Effector CD8-positive, alpha-beta T cell (primary cell): ENCODE results near the gene PROCA1.
"Not testable (repeated sequence)": the region's sequence is repeated elsewhere in the genome, so short reads cannot be mapped to it uniquely, and the experiment has no call there.

Experiments used
- DNase-seq: peaks from one replicate; lab custom pipeline; 2025; lab: John Stamatoyannopoulos, UW

Gene PROCA1

DNA sequence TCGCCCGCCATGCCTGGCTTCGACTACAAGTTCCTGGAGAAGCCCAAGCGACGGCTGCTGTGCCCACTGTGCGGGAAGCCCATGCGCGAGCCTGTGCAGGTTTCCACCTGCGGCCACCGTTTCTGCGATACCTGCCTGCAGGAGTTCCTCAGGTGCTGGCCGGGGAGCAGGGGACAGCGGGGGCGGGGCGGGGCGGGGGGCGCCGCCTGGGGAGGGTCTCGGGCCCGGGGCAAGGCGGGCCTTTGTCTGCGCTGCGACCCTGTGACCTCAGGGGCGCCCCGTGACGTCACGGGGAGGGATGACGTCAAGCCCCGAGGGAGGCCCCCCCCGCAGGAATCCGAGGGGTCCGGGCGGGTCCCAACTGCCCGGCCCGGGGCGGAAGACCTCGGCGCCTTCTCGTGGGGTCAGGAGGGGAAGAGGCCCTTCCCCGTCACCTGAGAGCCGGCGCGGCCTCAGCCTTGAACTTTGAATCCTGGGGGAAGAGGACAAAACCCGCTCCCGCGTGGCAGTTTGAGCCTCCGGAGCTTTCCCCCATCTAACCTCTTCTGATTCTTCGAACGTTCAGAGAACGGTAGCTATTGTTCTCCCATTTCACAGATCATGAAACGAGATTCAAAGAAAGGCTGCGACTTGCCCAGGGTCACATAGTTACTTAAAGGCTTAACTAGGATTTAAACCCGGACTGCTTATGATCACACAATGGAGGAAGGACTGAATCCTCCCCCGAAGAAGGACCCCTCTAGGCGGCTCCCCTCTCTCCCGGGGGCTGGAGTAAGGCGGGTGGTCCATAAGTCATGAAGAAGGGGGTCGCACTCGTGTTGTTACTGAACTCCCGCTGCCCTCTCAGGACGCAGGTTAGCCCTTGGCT lies 32.6 kb upstream of the PROCA1 start:
- DNase-seq = peak; percentile 57

GRCh38 chr17:28743243-28744103 lies 31.8 kb upstream of the PROCA1 start, which contains the start of gene TRAF4:
TSS of gene TRAF4 (plus strand) at chr17:28744011. CDS start at chr17:28744113, 102 bp downstream.
- peak; percentile 55 for DNase-seq

DNA sequence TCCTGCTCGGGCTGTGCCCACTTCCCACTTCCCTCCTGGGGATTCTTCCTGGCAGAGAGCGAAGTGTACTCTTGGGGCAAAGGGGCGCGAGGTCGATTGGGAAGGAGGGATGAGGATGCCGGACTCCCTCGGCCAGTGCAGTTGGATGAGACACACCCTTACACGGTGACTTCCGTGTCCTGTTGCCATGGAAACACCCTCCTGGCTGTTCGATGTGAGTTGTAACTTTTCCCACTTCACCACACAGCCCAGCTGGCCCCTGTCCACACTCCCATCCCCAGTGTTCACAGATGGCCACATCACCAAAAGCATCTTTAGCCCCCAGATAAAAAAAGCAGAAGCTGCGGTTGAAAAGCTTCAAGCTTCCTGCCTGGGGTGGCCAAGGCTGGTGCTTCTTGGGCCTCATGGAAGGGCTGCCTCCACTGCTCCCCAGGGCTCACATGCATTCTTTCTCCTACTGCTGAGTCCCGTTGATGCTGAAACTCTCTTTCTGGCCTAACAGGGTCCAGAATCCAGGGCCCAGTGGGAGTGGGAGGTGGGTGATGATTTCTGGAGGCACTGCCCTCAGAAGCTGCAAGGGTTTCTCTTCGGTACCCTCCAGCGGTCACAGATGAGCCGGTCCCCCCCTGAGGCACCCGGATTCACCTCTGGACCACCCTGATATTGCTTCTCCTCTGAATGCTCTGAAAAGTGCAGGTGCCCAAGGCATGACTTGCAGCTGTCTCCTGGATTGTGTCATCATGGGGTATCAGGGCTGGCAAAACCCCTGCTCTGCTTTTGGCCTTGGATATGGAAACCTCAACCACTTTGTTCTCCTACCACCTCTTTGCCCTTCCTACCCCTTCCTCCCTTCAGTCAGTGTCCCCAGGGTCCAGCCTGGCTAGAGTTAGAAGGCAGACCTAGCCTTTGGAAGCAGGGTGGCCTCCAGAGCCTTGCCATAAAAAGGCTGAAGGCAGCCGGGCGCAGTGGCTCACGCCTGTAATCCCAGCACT lies 30.0 kb upstream of the PROCA1 start:
- DNase-seq = no peak

DNA sequence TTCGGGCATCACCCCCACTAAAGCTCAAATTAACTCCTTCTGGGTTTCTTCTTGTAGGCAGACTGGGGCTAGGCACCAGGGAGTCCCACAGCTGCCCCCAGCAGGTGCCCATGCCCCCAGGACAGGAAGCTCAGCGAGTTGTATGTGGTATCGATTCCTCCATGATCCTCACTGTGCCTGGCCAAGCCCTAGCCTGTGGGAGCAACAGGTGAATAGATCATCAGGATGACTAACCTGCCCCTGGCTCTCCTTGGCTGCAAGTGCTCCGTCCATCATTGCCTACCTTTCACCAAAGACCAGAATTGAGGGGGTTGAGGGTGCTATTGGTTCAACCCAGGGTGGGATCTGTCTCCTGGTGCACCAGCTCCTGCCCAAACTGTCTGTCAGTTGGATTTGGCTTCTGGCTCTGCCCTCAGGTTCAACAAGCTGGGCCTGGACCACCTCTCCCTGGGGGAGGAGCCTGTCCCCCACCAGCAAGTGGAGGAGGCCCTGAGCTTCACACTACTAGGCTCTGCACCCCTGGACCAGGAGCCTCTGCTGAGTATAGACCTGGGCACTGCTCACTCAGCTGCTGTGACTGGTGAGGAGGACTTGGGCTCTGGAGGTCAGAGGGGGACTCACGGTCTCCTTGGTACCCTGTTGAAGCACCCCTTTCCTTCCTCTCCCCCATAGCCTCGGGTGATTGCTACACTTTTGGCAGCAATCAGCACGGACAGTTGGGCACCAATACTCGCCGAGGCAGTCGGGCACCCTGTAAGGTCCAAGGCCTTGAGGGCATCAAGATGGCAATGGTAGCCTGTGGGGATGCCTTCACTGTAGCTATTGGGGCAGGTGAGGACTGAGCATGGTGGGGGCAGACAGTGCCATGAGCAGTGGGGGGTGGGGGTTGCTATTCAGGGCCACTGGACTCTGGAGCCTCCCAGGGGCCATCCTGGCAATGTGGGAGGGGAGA lies 29.0 kb upstream of the PROCA1 start:
- DNase-seq = no peak

DNA sequence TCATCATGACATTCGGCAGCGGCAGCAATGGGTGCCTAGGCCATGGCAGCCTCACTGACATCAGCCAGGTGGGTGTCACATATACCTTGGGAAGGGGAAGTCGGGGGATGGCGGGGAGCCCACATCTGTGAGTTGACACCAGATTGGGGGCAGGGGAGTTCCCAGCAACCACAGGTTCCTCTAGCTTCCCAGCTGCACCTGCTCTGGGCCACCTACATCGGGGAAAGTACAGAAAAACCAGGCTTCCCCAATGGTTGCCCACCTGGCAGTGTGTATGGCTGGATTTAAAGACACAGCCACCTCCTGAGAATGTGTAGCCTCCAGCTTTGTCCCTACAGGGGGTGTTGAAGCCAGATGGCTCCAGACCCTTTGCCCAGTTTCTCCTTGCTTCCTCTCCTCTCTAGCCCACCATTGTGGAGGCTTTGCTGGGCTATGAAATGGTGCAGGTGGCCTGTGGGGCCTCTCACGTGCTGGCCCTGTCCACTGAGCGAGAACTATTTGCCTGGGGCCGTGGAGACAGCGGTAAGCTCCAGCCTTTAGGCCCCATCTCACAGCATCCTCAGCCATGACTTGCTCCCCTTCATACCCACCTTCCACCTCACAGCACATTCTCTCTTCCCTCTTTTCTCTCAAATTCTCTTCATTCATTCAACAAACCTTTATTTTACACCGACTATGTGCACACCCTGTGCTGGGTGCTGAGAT lies 27.1 kb upstream of the PROCA1 start:
- DNase-seq = peak; percentile 46

DNA sequence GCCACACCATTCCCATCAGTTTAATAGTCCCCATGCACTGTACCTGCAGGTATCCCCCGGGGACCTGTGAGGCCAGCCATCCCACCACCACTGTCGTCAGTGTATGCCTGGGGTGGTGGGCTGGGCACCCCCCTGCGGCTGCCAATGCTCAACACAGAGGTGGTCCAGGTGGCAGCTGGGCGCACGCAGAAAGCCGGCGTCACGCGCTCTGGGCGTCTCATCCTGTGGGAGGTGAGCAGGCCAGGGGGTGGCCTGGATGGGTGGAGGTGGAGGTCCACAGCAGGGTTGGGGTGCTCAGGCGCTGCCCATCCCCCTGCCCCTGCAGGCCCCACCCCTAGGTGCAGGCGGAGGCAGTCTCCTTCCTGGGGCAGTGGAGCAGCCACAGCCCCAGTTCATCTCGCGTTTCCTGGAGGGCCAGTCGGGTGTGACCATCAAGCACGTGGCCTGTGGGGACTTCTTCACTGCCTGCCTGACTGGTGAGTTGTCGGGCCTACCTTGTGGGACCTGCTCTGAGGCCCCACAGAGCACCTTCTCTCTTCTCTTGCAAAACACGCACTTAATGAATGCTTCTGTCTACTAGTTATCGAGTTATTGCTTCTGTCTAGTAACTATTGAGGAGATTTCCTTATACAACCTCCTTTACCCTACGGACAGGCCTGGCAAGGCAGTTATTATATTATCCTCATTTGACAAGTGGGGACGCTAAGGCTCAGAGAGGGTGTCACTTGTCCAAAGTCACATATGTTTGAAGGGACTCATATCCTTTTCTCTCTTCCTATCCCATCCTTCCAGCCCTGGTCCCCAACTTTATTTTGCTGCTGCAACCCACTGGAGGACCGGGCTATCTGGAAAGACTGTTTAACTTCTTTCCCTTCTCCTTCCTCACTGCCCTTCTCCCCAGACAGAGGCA lies 26.3 kb upstream of the PROCA1 start:
- no peak for DNase-seq

DNA sequence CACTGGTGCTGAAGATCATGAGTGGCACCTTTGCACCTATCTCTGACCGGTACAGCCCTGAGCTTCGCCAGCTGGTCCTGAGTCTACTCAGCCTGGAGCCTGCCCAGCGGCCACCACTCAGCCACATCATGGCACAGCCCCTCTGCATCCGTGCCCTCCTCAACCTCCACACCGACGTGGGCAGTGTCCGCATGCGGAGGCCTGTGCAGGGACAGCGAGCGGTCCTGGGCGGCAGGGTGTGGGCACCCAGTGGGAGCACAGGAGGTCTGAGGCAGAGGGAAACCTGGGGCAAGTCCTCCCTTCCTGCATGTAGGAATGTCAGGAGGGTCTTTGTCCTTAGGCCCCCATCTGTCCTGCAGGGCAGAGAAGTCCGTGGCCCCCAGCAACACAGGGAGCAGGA lies 25.6 kb upstream of the PROCA1 start:
- DNase-seq = no peak

- not testable (repeated sequence) for DNase-seq
Measured at GRCh38 chr17:28735913-28736769, 24.5 kb upstream of the PROCA1 start.

GRCh38 chr17:28735242-28735722 lies 23.6 kb upstream of the PROCA1 start:
- no peak for DNase-seq

GRCh38 chr17:28734712-28735241 lies 23.1 kb upstream of the PROCA1 start:
- DNase-seq = no peak

DNA sequence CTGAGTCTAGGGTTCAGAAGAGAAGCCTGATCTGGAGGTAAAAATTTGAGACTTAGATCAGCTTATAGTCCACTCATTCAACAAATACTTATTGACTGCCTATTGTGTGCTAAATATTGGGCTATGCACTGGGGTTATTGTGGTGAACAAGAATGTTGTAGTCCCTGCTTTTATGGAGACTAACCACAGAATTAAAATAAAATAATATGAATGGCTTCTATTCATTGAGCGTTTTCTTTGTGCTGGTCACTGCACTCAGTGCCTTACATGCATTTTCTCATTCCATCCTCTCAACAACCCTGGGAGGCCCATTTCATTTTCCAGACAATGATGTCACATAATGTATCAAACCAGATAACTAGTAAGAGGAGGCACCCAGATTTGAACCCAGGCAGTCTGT lies 21.7 kb upstream of the PROCA1 start:
- no peak for DNase-seq

DNA sequence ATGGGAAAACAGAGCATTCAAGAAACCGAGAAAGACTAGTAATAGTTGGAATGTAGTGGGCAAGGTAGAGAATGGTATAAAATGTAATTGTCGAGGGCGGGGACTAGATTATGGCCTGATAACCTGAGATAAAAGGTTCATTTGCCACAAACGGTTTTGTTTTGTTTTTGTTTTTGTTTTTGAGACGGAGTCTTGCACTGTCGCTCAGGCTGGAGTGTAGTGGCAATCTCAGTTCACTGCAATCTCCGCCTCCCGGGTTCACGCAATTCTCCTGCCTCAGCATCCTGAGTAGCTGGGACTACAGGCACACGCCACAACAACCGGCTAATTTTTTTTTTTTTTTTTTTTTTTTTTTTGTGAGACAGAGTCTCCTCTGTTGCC lies 18.3 kb upstream of the PROCA1 start:
- DNase-seq = no peak

- DNase-seq = peak; percentile 97
Measured at GRCh38 chr17:28728364-28729200, 16.9 kb upstream of the PROCA1 start, which contains the start of gene NEK8. TSS of gene NEK8 (plus strand) at chr17:28728788. CDS start at chr17:28728814, 26 bp downstream.

DNA sequence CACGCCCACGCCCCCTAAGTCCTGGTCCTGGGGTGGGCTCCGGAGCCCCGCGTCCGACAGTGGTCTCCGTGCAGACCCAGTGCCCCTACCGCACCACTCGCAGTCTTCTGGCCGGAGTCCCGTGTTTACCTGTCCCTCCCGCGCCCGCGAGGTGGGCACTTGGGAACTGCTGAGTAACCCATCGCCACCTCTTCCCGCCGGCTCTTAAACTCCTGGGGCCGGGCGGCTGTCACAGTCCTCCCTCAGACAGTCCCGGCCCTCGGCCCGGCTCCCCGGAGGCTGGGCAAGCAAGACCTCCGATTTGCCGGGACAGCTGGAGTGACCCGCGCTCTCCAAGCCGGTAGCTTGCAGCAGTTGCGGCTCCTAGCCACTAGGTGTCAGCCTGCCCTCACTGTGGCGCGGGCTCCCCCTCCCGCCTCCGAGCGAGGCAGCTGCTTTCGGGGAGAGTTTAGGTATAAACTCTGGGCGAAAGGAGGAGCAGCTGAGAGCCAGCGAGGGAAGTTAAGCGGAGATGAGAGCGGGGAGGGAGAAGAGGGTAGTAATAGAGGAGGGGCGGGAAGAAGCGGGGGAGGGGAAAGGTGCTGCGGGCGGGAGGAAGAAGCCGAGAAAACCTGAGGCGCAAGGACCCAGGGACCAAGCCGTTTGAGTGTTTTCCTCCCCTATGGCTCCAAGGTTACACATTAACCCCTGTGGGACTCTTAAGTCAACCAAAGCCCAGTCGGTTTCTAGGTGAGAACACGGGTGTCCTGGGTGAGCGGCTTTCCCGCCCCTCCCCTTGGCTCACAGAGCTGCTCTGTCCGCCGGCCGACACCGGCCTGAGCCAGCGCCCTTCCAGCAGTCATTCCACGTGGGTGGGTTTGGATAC lies 15.2 kb upstream of the PROCA1 start:
- peak; percentile 85 for DNase-seq

DNA sequence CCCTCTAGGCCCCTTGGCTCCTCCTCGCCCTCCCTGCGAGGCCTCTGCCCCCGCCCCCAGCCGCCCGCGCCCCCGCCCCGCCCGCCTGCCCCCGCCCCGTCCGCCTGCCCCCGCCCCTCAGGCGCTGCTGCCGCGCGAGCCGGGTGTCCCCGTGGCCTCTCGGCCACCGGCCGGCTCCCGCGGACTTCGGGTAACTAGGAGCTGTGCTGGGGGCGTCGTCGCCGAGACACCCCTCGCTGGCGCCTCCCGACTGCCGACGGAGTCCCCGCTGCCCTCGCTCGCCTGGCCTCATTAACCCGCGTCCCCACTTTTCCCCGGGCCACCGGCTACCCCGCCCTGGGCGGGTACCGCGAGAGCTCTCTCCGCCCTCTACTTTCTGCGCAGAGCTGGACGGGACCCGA lies 14.5 kb upstream of the PROCA1 start, which contains the start of gene TLCD1:
Gene TLCD1, minus strand, starts transcription at position 8 of the 401 bp plus-strand sequence. CDS start 136 bp downstream, outside the sequence.
- DNase-seq = peak; percentile 50
